AG04449 (cell line): ENCODE measurements around the gene NECTIN4.

Experiments
- CTCF ChIA-PET: fragments of 350-600 bp; formaldehyde crosslinking; extraction: SDS; loops from one replicate; lab custom pipeline; 2021; ENCODE audit warnings: antibody characterized with exemption; lab: Yijun Ruan, JAX
- POLR2A ChIA-PET: fragments of 400-600, 350-600 bp; formaldehyde crosslinking; extraction: SDS; loops from one replicate; lab custom pipeline; 2020; ENCODE audit warnings: antibody characterized with exemption, inconsistent platforms; lab: Yijun Ruan, JAX
- DNase-seq: peaks from one replicate; pipeline ENCODE4 v3.0.0-alpha.2; 2010; ENCODE audit warnings: low read depth, low spot score
- H3K4me3 ChIP-seq: 2 replicates; pipeline ENCODE4 v1.5.1; 2011; ENCODE audit warnings: low read depth, mild to moderate bottlenecking, control low read depth, low read length
- TF ChIP-seq, protein P1 (sequence below): IDR thresholded peaks from one replicate; pipeline ENCODE4 v1.5.1; 2011; ENCODE audit warnings: mild to moderate bottlenecking, moderate library complexity, low read length, control low read depth, inconsistent platforms; ENCODE audit not compliant: insufficient read depth; ENCODE audit errors: missing control alignments

The NECTIN4 gene

DNA sequence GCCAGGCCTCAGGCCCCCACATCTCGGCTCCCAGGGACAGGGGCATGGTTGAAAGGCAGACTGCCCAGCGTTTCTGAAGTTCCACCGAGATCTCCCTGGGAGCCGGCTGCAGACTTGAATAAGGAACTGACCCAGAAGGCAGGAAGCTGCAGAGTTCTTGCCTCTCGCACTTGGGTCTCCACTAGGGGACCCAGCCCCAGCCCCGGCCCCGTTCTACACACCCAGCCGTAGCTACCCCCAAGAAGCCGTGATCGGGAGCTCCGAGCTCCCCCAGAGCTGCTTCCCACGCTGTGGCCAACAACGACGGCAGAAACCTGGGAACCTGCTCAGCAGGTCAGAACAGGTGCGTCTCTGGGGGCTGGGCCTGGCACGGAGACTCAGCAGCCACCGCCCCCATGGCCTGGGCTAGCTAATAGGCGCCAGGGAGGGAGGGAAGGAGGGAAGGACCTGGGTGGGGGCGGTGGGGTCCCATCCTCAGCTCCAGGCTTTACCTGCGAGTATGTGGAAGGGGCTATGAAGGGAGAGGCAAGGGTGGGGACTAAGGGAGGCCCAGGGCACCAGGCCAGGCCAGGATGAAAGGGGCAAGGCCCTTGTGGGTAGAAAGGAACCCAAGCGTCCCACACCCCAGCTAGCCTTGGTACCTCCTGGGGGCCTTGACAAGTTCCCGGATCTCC lies at the start of gene NECTIN4:
Gene NECTIN4 (minus strand): TSS at position 308 of the 674 bp plus-strand sequence. CDS start 262 bp downstream, at position 46.
- no peak within 1 kb of the TSS for H3K4me3 ChIP-seq
- no peak for DNase-seq
- ChIA-PET POLR2A (interaction anchor here (1.1 to 1.3 kb wide), 2 partner anchors 12 to 44 kb away, joined by 3 to 4 read pairs; partner anchors contain the start of gene USF1), CTCF (interaction anchor here (0.5 to 7.8 kb wide), 4 partner anchors 9 to 92 kb away, joined by 3 to 82 read pairs (median 4); partner anchors contain the start of gene KLHDC9)
- TF ChIP-seq, protein P1, sequence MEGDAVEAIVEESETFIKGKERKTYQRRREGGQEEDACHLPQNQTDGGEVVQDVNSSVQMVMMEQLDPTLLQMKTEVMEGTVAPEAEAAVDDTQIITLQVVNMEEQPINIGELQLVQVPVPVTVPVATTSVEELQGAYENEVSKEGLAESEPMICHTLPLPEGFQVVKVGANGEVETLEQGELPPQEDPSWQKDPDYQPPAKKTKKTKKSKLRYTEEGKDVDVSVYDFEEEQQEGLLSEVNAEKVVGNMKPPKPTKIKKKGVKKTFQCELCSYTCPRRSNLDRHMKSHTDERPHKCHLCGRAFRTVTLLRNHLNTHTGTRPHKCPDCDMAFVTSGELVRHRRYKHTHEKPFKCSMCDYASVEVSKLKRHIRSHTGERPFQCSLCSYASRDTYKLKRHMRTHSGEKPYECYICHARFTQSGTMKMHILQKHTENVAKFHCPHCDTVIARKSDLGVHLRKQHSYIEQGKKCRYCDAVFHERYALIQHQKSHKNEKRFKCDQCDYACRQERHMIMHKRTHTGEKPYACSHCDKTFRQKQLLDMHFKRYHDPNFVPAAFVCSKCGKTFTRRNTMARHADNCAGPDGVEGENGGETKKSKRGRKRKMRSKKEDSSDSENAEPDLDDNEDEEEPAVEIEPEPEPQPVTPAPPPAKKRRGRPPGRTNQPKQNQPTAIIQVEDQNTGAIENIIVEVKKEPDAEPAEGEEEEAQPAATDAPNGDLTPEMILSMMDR, result no peak

- POLR2A ChIA-PET, result interaction anchor here (1.0 to 1.2 kb wide), 2 partner anchors 15 to 94 kb away, joined by 3 read pairs; partner anchors contain the start of gene UFC1
- DNase-seq, result no peak
- TF ChIP-seq, protein P1, result no peak
- H3K4me3 ChIP-seq, result no peak overlapping the region
- CTCF ChIA-PET, result interaction anchor here (0.6 to 12.2 kb wide), 12 partner anchors 10 to 303 kb away, joined by 3 to 147 read pairs (median 6); partner anchors contain the start of genes KLHDC9, UFC1 and USF1
Measured at GRCh38 chr1:161138431-161138830, 49.1 kb upstream of the NECTIN4 start.

DNA sequence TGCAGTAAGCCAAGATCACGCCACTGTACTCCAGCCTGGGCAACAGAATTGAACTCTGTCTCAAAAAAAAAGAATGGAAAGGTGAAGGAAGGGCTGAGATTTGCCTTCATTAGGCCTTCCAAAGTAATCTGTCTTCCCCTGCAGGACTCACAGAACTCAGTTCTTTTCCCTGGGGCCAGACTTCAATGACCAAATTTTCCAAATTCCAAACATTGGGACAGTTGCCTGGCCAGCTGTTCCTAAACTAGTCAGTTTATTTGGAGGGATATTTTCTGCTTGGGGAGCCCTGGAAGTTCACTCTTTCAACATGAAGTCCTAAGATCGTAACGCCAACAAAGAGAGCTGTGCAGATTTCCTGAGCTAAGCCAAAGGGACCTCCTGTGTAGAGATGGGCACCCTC lies 48.5 kb upstream of the NECTIN4 start:
- no peak overlapping the region for H3K4me3 ChIP-seq
- DNase-seq, result no peak
- ChIA-PET POLR2A (interaction anchor here (1.0 to 1.2 kb wide), 2 partner anchors 15 to 93 kb away, joined by 3 read pairs; partner anchors contain the start of gene UFC1), CTCF (interaction anchor here (0.6 to 12.2 kb wide), 13 partner anchors 10 to 304 kb away, joined by 3 to 147 read pairs (median 6); partner anchors contain the start of genes KLHDC9, UFC1 and USF1)
- TF ChIP-seq, protein P1, result no peak

DNA sequence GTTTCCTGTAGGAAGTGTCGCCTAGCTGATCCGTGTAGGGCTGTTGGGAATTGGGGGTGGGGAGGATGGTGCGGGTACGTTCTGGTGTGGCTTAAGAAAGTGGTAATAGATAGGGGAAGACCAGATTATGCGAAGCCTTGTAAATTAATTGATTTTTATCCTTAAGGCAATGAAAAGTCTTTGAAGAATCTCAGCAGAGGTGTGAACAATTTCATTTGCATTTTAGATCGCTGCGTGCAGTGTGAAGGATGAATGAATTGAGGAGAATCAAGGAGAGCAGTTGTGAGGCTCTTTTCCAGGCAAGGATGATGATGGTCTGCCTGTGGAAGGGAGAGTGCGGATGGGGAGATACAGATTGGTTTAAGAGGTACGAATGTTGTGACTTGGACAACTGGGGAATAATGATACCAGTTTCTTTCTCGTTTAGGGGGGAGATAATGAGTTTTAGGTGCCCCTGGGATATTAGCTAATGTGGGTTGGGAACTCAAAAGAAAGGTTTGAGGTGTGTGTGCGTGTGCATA lies 43.9 kb upstream of the NECTIN4 start:
- TF ChIP-seq, protein P1, result no peak
- POLR2A ChIA-PET, result interaction anchor here (0.9 to 1.6 kb wide), 8 partner anchors 8 to 88 kb away, joined by 3 to 10 read pairs (median 4); partner anchors contain the start of genes NIT1, PFDN2, PPOX and UFC1
- CTCF ChIA-PET, result interaction anchor here (0.8 to 12.2 kb wide), 11 partner anchors 8 to 406 kb away, joined by 3 to 147 read pairs (median 3); partner anchors contain the start of genes USF1 and USP21
- peak overlapping the region; percentile 95 for H3K4me3 ChIP-seq
- no peak for DNase-seq

- POLR2A ChIA-PET, result interaction anchor here (0.7 to 1.6 kb wide), 10 partner anchors 9 to 87 kb away, joined by 3 to 10 read pairs (median 4); partner anchors contain the start of genes NDUFS2, NIT1, PFDN2 and PPOX
- TF ChIP-seq, protein P1, result no peak
- H3K4me3 ChIP-seq, result peak within 1 kb of the TSS; percentile 95
- DNase-seq, result peak; percentile 82
- CTCF ChIA-PET, result interaction anchor here (0.8 to 12.2 kb wide), 9 partner anchors 8 to 145 kb away, joined by 3 to 147 read pairs (median 3); partner anchors contain the start of genes USF1 and USP21
Measured at GRCh38 chr1:161132410-161133219, 43.3 kb upstream of the NECTIN4 start, which contains the start of gene DEDD. TSS of gene DEDD (minus strand) at chr1:161132667. CDS start at chr1:161124462, 8,205 bp downstream.
